GM23338 (cell line): ENCODE results near the gene CLPSL2. TPM values are rescaled to one million over a fixed set of nuclear protein-coding genes. Genes with fewer than 3 reads are reported as not detected.

ENCODE experiments used
- ATAC-seq: fragments of 200-7000 bp; cut with Tn5 transposase; 3 replicates; pipeline ENCODE4 v1.9.1; 2020
- DNase-seq: peaks from one replicate; pipeline ENCODE4 v3.0.0-alpha.2; 2015; ENCODE audit warnings: low spot score
- H2AFZ ChIP-seq: fragments of 200-600 bp; sonication (generic); 2 replicates; pipeline ENCODE4 v1.8.0; 2016; ENCODE audit warnings: antibody characterized with exemption, mild to moderate bottlenecking, moderate library complexity
- H3F3A ChIP-seq: fragments of 200-600 bp; sonication (generic); replicated peaks from 2 replicates; pipeline ENCODE4 v1.8.0; 2017; ENCODE audit warnings: antibody characterized with exemption, mixed run types, low read depth
- H3K27ac ChIP-seq: fragments of 200-600 bp; sonication (generic); 2 replicates; pipeline ENCODE4 v1.6.1; 2016; ENCODE audit warnings: low read depth
- H3K27me3 ChIP-seq: fragments of 200-600 bp; sonication (generic); 2 replicates; pipeline ENCODE4 v1.8.0; 2016; ENCODE audit warnings: mild to moderate bottlenecking, mixed run types, moderate library complexity; ENCODE audit not compliant: insufficient read depth
- H3K36me3 ChIP-seq: fragments of 200-600 bp; sonication (generic); 2 replicates; pipeline ENCODE4 v1.8.0; 2016; ENCODE audit warnings: mild to moderate bottlenecking; ENCODE audit not compliant: insufficient read depth
- H3K4me1 ChIP-seq: fragments of 200-600 bp; sonication (generic); 2 replicates; pipeline ENCODE4 v1.8.0; 2016; ENCODE audit warnings: mild to moderate bottlenecking, moderate library complexity; ENCODE audit not compliant: insufficient read depth
- H3K4me2 ChIP-seq: fragments of 200-600 bp; sonication (generic); 2 replicates; pipeline ENCODE4 v1.7.1; 2017; ENCODE audit warnings: mixed run types
- H3K4me3 ChIP-seq: fragments of 200-600 bp; sonication (generic); 2 replicates; pipeline ENCODE4 v1.6.1; 2016; ENCODE audit warnings: mixed run types
- H3K79me2 ChIP-seq: fragments of 200-600 bp; sonication (generic); replicated peaks from 2 replicates; pipeline ENCODE4 v1.8.0; 2017; ENCODE audit warnings: mild to moderate bottlenecking; ENCODE audit not compliant: insufficient read depth
- H3K9me2 ChIP-seq: fragments of 200-600 bp; sonication (generic); 2 replicates; pipeline ENCODE4 v1.8.0; 2017; ENCODE audit not compliant: insufficient read depth
- H4K20me1 ChIP-seq: fragments of 200-600 bp; sonication (generic); replicated peaks from 2 replicates; pipeline ENCODE4 v1.8.0; 2017; ENCODE audit warnings: mild to moderate bottlenecking; ENCODE audit not compliant: insufficient read depth
- H3K27ac Mint-ChIP-seq: 2 replicates; pipeline ENCODE4 v1.8.0; 2020; ENCODE audit warnings: inconsistent platforms, mild to moderate bottlenecking, moderate library complexity, mixed read lengths
- H3K27me3 Mint-ChIP-seq: 3 replicates; pipeline ENCODE4 v1.8.0; 2022; ENCODE audit warnings: low read depth, mild to moderate bottlenecking, moderate library complexity, mixed read lengths, inconsistent platforms; ENCODE audit not compliant: insufficient read depth, poor library complexity
- H3K36me3 Mint-ChIP-seq: 3 replicates; pipeline ENCODE4 v1.8.0; 2021; ENCODE audit warnings: low read depth, mild to moderate bottlenecking, inconsistent platforms, moderate library complexity, mixed read lengths
- H3K4me1 Mint-ChIP-seq: 3 replicates; pipeline ENCODE4 v1.8.0; 2020; ENCODE audit warnings: mild to moderate bottlenecking, inconsistent platforms, mixed read lengths
- H3K4me3 Mint-ChIP-seq: 3 replicates; pipeline ENCODE4 v1.8.0; 2021; ENCODE audit warnings: moderate library complexity, mild to moderate bottlenecking, inconsistent platforms, mixed read lengths
- H3K9me3 Mint-ChIP-seq: 3 replicates; pipeline ENCODE4 v1.8.0; 2020; ENCODE audit warnings: moderate library complexity, mild to moderate bottlenecking, inconsistent platforms, mixed read lengths
- CREB1 ChIP-seq: fragments of 250-450 bp; sonication (Bioruptor Pico); IDR thresholded peaks from 2 replicates; pipeline ENCODE4 v1.5.0; 2020; ENCODE audit warnings: low read depth, mild to moderate bottlenecking, moderate library complexity
- ETS1 ChIP-seq: IDR thresholded peaks from 2 replicates; pipeline ENCODE4 v1.6.1; 2016; ENCODE audit warnings: antibody characterized with exemption
- EZH2 ChIP-seq: fragments of 200-600 bp; sonication (generic); IDR thresholded peaks from one replicate; pipeline ENCODE4 v1.8.0; 2017; ENCODE audit warnings: antibody characterized with exemption, mild to moderate bottlenecking, low read depth; ENCODE audit not compliant: unreplicated experiment
- EZH2phosphoT487 ChIP-seq: fragments of 200-600 bp; sonication (generic); IDR thresholded peaks from one replicate; pipeline ENCODE4 v1.8.1; 2018; ENCODE audit warnings: antibody characterized with exemption; ENCODE audit not compliant: unreplicated experiment
- JUNB ChIP-seq: IDR thresholded peaks from one replicate; pipeline ENCODE4 v1.6.1; 2016; ENCODE audit warnings: antibody characterized with exemption; ENCODE audit not compliant: unreplicated experiment
- NANOG ChIP-seq: IDR thresholded peaks from 2 replicates; pipeline ENCODE4 v1.6.1; 2016; ENCODE audit warnings: antibody characterized with exemption, borderline replicate concordance
- POLR2AphosphoS5 ChIP-seq: IDR thresholded peaks from 2 replicates; pipeline ENCODE4 v1.6.1; 2016; ENCODE audit warnings: antibody characterized with exemption, low read depth
- STAT1 ChIP-seq: IDR thresholded peaks from one replicate; pipeline ENCODE4 v1.6.1; 2016; ENCODE audit warnings: antibody characterized with exemption; ENCODE audit not compliant: unreplicated experiment
- ZNF114 ChIP-seq: fragments of 250-450 bp; sonication (Bioruptor Pico); IDR thresholded peaks from 2 replicates; pipeline ENCODE4 v1.5.0; 2020; ENCODE audit warnings: mild to moderate bottlenecking, moderate library complexity
- ZNF331 ChIP-seq: fragments of 250-450 bp; sonication (Bioruptor Pico); IDR thresholded peaks from 2 replicates; pipeline ENCODE4 v1.5.0; 2020; ENCODE audit warnings: low read depth, mild to moderate bottlenecking, moderate library complexity
- polyA plus RNA-seq: library from polyadenylated mRNA; unstranded; fragments of >200 nt; fragmentation: Nextera tagmentation; extraction: Ambion mirVana; gene quantifications from 2 replicates; pipeline ENCODE4 v1.2.1, GENCODE V29; 2016
- total RNA-seq: library from RNA; depleted of rRNA; stranded (reverse); fragments of >200 nt; shearing (Covaris generic); gene quantifications from 2 replicates; pipeline ENCODE4 v1.2.3, GENCODE V29; 2014
- TF ChIP-seq, protein P1 (sequence below), 2 experiments: fragments of 200-600 bp in 1 of 2; sonication (generic) in 1 of 2; conservative IDR thresholded peaks; 2 replicates each; pipeline versions ENCODE4 v1.5.1 to v1.6.1; 2016 to 2017; ENCODE audit warnings: antibody characterized with exemption in 2 of 2, low read depth in 2 of 2, mild to moderate bottlenecking in 2 of 2, moderate library complexity in 1 of 2
- TF ChIP-seq, protein P2 (sequence below): IDR thresholded peaks from one replicate; pipeline ENCODE4 v1.6.1; 2018; ENCODE audit warnings: antibody characterized with exemption; ENCODE audit not compliant: unreplicated experiment

Gene CLPSL2
- total and polyA plus RNA-seq, 2 experiments from 2014 or later, result 2.9 to 3.1 TPM

DNA sequence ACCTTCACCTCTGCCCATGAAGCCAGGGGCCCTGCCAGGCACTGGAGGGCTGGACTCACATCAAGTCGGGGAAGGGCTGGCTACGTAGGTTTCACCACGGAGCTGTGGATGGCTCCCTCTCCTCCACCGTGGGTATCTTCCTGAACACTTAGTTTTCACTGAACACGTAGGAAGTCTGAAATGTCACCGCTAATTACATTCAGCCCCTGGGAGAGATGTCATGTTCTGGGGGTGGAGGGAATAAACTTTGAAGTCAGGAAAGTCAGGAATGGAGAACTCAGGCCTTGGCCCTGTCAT is 35.2 kb downstream of the CLPSL2 start (continued):
- TF ChIP-seq ETS1, result no peak
- TF ChIP-seq ZNF331 (CRISPR knock-in tag), result no peak
- TF ChIP-seq JUNB, result no peak
- TF ChIP-seq POLR2AphosphoS5, result no peak

- DNase-seq (no peak), ATAC-seq (no peak)
- Histone ChIP-seq H3F3A (no peaks in the 10 kb centered on the region), H3K36me3 (0 out of 2 replicates have a peak, but pooled peaks cover 6% of the 10 kb centered on the region), H3K4me1 (no peaks in the 10 kb centered on the region), H3K79me2 (no peaks in the 10 kb centered on the region), H3K9me2 (no peaks in the 10 kb centered on the region), H3K27ac (no peak overlapping the region), H3K4me2 (no peak overlapping the region), H2AFZ (no peak overlapping the region), H3K27me3 (no peaks in the 10 kb centered on the region), H3K4me3 (no peak overlapping the region), H4K20me1 (no peaks in the 10 kb centered on the region)
- peaks cover 13% of the 10 kb centered on the region; the same call in 2 of the 3 replicates for H3K9me3 Mint-ChIP-seq
- H3K36me3 Mint-ChIP-seq, result peaks cover 2% of the 10 kb centered on the region; the same call in 2 of the 3 replicates
- no peaks in the 10 kb centered on the region for H3K4me1 Mint-ChIP-seq
- no peak overlapping the region for H3K27ac Mint-ChIP-seq
- H3K4me3 Mint-ChIP-seq, result no peak overlapping the region
- H3K27me3 Mint-ChIP-seq, result peaks cover 4% of the 10 kb centered on the region
- TF ChIP-seq CREB1 (CRISPR knock-in tag) (no peak), ETS1 (no peak), JUNB (no peak), ZNF331 (CRISPR knock-in tag) (no peak), ZNF114 (CRISPR knock-in tag) (no peak), EZH2 (no peak), STAT1 (no peak), NANOG (no peak), POLR2AphosphoS5 (no peak), EZH2phosphoT487 (no peak)
- TF ChIP-seq, protein P1, sequence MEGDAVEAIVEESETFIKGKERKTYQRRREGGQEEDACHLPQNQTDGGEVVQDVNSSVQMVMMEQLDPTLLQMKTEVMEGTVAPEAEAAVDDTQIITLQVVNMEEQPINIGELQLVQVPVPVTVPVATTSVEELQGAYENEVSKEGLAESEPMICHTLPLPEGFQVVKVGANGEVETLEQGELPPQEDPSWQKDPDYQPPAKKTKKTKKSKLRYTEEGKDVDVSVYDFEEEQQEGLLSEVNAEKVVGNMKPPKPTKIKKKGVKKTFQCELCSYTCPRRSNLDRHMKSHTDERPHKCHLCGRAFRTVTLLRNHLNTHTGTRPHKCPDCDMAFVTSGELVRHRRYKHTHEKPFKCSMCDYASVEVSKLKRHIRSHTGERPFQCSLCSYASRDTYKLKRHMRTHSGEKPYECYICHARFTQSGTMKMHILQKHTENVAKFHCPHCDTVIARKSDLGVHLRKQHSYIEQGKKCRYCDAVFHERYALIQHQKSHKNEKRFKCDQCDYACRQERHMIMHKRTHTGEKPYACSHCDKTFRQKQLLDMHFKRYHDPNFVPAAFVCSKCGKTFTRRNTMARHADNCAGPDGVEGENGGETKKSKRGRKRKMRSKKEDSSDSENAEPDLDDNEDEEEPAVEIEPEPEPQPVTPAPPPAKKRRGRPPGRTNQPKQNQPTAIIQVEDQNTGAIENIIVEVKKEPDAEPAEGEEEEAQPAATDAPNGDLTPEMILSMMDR (conservative IDR thresholded peaks at IDR 0.05; ENCODE audit: low read depth in 2 of 2), result no peak
- TF ChIP-seq, protein P2, sequence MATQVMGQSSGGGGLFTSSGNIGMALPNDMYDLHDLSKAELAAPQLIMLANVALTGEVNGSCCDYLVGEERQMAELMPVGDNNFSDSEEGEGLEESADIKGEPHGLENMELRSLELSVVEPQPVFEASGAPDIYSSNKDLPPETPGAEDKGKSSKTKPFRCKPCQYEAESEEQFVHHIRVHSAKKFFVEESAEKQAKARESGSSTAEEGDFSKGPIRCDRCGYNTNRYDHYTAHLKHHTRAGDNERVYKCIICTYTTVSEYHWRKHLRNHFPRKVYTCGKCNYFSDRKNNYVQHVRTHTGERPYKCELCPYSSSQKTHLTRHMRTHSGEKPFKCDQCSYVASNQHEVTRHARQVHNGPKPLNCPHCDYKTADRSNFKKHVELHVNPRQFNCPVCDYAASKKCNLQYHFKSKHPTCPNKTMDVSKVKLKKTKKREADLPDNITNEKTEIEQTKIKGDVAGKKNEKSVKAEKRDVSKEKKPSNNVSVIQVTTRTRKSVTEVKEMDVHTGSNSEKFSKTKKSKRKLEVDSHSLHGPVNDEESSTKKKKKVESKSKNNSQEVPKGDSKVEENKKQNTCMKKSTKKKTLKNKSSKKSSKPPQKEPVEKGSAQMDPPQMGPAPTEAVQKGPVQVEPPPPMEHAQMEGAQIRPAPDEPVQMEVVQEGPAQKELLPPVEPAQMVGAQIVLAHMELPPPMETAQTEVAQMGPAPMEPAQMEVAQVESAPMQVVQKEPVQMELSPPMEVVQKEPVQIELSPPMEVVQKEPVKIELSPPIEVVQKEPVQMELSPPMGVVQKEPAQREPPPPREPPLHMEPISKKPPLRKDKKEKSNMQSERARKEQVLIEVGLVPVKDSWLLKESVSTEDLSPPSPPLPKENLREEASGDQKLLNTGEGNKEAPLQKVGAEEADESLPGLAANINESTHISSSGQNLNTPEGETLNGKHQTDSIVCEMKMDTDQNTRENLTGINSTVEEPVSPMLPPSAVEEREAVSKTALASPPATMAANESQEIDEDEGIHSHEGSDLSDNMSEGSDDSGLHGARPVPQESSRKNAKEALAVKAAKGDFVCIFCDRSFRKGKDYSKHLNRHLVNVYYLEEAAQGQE, result no peak
These were observed 41.1 kb downstream of the CLPSL2 start for GRCh38 chr6:35817515-35817914.
